ENCODE results near the gene MRAP.

DNA sequence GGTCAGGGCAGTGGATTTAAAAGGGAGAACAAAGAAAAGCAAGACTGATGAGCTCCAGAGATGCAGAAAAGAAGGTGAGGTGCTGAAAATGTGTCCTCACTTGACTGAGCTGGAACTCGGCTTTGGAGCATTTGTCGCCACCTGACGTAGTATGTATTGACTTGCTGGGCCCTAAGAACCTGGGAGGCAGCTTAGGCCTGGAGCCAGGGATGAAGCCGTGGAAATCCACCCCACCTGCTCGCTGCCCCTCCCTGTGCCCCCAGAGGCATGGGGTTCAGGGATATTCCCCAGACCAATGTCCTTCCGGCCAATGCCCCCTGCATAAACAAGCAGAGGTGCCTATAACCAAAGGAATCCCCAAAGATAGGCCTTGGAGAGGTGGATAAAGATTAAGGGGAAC is 14.3 kb downstream of the MRAP start:
- TF ChIP-seq, protein P1, sequence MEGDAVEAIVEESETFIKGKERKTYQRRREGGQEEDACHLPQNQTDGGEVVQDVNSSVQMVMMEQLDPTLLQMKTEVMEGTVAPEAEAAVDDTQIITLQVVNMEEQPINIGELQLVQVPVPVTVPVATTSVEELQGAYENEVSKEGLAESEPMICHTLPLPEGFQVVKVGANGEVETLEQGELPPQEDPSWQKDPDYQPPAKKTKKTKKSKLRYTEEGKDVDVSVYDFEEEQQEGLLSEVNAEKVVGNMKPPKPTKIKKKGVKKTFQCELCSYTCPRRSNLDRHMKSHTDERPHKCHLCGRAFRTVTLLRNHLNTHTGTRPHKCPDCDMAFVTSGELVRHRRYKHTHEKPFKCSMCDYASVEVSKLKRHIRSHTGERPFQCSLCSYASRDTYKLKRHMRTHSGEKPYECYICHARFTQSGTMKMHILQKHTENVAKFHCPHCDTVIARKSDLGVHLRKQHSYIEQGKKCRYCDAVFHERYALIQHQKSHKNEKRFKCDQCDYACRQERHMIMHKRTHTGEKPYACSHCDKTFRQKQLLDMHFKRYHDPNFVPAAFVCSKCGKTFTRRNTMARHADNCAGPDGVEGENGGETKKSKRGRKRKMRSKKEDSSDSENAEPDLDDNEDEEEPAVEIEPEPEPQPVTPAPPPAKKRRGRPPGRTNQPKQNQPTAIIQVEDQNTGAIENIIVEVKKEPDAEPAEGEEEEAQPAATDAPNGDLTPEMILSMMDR (conservative IDR thresholded peaks at IDR 0.05 in 1 of 2, IDR thresholded peaks at IDR 0.05 in 1 of 2; ENCODE audit: extremely low read depth in 1 of 2, insufficient read depth in 1 of 2, low read depth in 1 of 2, low read length in 2 of 2): no peak
- TF ChIP-seq EZH2 (IDR thresholded peaks at IDR 0.05; ENCODE audit: borderline replicate concordance, low read length): no peak
